Kidney (tissue), 14 donors: Measurements from ENCODE around the gene CHSY3. TPM values are rescaled to one million over a fixed set of nuclear protein-coding genes. Genes with fewer than 3 reads are reported as not detected.

Experiments used
- DNase-seq, 5 donors: peaks; one replicate each; pipeline ENCODE4 v3.0.0-alpha.2; 2013 to 2020
- FAIRE-seq: peaks from 2 replicates; lab custom pipeline; 2012; peaks lifted over from hg19 to GRCh38; lab: Jason Lieb, UNC
- H3K27ac ChIP-seq, 2 donors: one replicate each; pipeline ENCODE4 v1.7.0; 2013; ENCODE audit warnings: low read depth in 2 of 2, low read length in 2 of 2, inconsistent platforms in 1 of 2
- H3K27me3 ChIP-seq: one replicate; pipeline ENCODE4 v1.7.1; 2013; ENCODE audit warnings: low read length, inconsistent platforms; ENCODE audit not compliant: control insufficient read depth, insufficient read depth
- H3K36me3 ChIP-seq, 3 donors: one replicate each; pipeline versions ENCODE4 v1.7.0 to v1.7.1; 2013; ENCODE audit warnings: low read length in 3 of 3, control low read depth in 1 of 3, inconsistent platforms in 1 of 3; ENCODE audit not compliant: insufficient read depth in 3 of 3, control insufficient read depth in 2 of 3
- H3K4me1 ChIP-seq, 3 donors: one replicate each; pipeline versions ENCODE4 v1.7.0 to v1.7.1; 2013; ENCODE audit warnings: low read length in 3 of 3, inconsistent platforms in 1 of 3, low read depth in 1 of 3; ENCODE audit not compliant: control insufficient read depth in 2 of 3, insufficient read depth in 2 of 3
- H3K4me3 ChIP-seq, 3 donors: one replicate each; pipeline versions ENCODE4 v1.7.0 to v1.8.1; 2013; ENCODE audit warnings: low read length in 3 of 3, control low read depth in 1 of 3, inconsistent platforms in 1 of 3
- H3K9ac ChIP-seq, 3 donors: one replicate each; pipeline versions ENCODE4 v1.7.0 to v1.7.1; 2013; ENCODE audit warnings: low read length in 3 of 3, control low read depth in 1 of 3, inconsistent platforms in 1 of 3
- H3K9me3 ChIP-seq, 3 donors: one replicate each; pipeline versions ENCODE4 v1.7.0 to v1.7.1; 2013; ENCODE audit warnings: low read length in 3 of 3, control low read depth in 1 of 3, inconsistent platforms in 1 of 3; ENCODE audit not compliant: control insufficient read depth in 2 of 3, insufficient read depth in 1 of 3
- intact Hi-C: fragments of 100-400 bp; cut with DNase I; formaldehyde crosslinking; loops from one replicate; pipeline ENCODE4 v1.11.1; 2022
- polyA plus RNA-seq: library from polyadenylated mRNA; stranded (reverse); fragments of 350-450 nt; fragmentation: Illumina TruSeq; extraction: RNeasy Lipid Tissue Mini Kit (QIAGEN cat#74804); gene quantifications from one replicate; pipeline ENCODE4 v1.2.3, GENCODE V29; 2014; ENCODE audit warnings: low read depth, low replicate concordance; ENCODE audit not compliant: insufficient read depth
- total RNA-seq: library from RNA; stranded (reverse); fragmentation: NEBNext Ultra II Directional; extraction: Animal tissue kit (Norgen Biotek cat#: 25700); gene quantifications from one replicate; pipeline ENCODE4 v1.2.1, GENCODE V29; 2021
- TF ChIP-seq, protein P1 (sequence below): IDR thresholded peaks from 3 replicates; pipeline ENCODE4 v1.5.1; 2012; ENCODE audit warnings: mild to moderate bottlenecking, moderate library complexity, borderline replicate concordance; ENCODE audit not compliant: insufficient read depth; ENCODE audit errors: extremely low read depth
- donor health status: control.
- donor health status: control.
- donor health status: control.
- donor health status: control.
- donor health status: control.
- donor health status: DM: yes; HTN: yes; CAD: no.
- donor health status: Normal renal cell carcinoma (clear cell type).

CHSY3 gene
- total and polyA plus RNA-seq, 2 donors from 2014 or later: 0.13 to 3.0 TPM

DNA sequence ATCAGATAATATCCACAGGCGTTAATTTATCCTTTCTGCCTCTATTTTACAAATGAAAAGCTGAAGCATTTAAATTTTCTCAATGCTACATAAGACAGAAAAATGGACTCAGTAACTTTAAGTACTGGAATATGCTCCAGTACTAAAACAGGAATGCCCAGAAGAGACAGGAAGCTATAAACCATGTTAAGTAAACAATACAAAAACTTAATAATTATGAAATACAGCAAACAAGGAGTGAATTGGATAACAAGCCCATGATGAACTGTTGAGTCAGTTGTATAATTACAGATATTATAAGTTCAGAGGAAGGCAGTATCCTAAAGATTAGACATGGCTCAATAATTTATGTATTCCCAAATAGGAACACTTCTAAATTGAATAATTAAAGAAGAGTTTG, 148.5 kb downstream of the CHSY3 start:
- TF ChIP-seq, protein P1, sequence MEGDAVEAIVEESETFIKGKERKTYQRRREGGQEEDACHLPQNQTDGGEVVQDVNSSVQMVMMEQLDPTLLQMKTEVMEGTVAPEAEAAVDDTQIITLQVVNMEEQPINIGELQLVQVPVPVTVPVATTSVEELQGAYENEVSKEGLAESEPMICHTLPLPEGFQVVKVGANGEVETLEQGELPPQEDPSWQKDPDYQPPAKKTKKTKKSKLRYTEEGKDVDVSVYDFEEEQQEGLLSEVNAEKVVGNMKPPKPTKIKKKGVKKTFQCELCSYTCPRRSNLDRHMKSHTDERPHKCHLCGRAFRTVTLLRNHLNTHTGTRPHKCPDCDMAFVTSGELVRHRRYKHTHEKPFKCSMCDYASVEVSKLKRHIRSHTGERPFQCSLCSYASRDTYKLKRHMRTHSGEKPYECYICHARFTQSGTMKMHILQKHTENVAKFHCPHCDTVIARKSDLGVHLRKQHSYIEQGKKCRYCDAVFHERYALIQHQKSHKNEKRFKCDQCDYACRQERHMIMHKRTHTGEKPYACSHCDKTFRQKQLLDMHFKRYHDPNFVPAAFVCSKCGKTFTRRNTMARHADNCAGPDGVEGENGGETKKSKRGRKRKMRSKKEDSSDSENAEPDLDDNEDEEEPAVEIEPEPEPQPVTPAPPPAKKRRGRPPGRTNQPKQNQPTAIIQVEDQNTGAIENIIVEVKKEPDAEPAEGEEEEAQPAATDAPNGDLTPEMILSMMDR: no peak
- FAIRE-seq (no peak), DNase-seq (no peak)
- no peaks in the 10 kb centered on the region for H3K9me3 ChIP-seq
- H3K9ac ChIP-seq: no peak overlapping the region
- no peak overlapping the region for H3K27ac ChIP-seq
- H3K27me3 ChIP-seq: no peaks in the 10 kb centered on the region
- intact Hi-C loops: no loop called here
- H3K36me3 ChIP-seq: no peaks in the 10 kb centered on the region
- no peaks in the 10 kb centered on the region for H3K4me1 ChIP-seq
- no peak overlapping the region for H3K4me3 ChIP-seq

DNA sequence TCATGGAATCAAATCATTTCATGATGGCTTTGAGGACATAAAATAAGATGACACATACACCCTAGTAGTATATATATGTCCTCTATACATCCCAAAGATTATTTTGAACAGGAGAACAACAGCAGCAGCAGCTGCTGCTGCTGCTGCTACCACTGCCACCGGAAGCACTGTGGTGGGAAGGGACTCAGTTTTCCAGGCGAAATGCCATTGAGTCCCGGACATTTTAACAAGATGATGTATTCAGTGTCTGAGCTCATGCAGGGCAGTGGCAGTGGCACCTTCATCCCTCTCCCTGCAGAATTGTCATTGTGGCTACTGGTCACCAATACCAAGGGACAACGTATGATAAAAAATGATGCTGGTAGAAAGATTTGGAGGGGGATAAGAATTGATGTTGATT, 151.3 kb downstream of the CHSY3 start:
- Histone ChIP-seq H3K36me3 (no peaks in the 10 kb centered on the region), H3K9ac (no peak overlapping the region), H3K27me3 (no peaks in the 10 kb centered on the region), H3K4me3 (no peak overlapping the region), H3K27ac (no peak overlapping the region), H3K9me3 (no peaks in the 10 kb centered on the region), H3K4me1 (no peaks in the 10 kb centered on the region)
- no peak for FAIRE-seq
- DNase-seq: no peak
- intact Hi-C loops: no loop called here
- TF ChIP-seq, protein P1: no peak

DNA sequence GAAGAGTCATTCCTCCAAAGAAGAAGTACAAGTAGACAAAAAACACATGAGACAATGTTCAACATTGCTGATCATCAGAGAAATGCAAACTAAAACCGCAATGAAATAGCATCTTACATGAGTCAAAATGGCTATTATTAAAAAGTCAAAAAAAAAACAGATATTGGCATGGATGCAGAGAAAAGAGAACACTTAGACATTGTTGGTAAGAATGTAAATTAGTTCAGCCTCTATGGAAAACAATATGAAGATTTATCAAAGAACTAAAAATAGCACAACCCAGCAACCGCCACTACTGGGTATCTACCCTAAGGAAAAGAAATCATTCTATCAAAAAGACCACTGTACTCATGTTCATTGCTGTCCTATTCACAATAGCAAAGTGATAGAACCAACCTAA, 157.5 kb downstream of the CHSY3 start:
- Histone ChIP-seq H3K4me3 (no peak overlapping the region), H3K4me1 (no peaks in the 10 kb centered on the region), H3K9me3 (no peaks in the 10 kb centered on the region), H3K36me3 (no peaks in the 10 kb centered on the region), H3K9ac (no peak overlapping the region), H3K27ac (no peak overlapping the region), H3K27me3 (no peaks in the 10 kb centered on the region)
- TF ChIP-seq, protein P1: no peak
- FAIRE-seq: no peak
- no peak for DNase-seq
- intact Hi-C loops: no loop called here

DNA sequence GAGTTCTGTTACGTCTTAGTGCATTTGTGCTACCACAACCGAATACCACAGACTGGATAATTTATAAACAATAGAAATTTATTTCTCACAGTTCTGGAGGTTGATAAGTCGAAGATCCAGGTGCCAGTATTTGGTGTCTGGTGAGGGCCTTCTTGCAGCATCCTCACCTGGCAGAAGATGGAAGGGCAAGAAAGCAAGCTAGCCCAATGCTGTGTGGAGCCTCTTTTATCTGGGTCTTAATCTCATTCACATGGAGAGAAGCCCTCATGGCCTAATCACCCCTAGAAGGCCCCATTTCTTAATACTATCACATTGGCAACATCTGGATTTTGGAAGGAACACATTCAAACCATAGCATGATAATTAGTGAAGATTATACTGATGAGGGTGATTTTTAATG, 159.3 kb downstream of the CHSY3 start:
- Histone ChIP-seq H3K9ac (no peak overlapping the region), H3K4me1 (no peaks in the 10 kb centered on the region), H3K36me3 (no peaks in the 10 kb centered on the region), H3K27me3 (no peaks in the 10 kb centered on the region), H3K4me3 (no peak overlapping the region), H3K27ac (no peak overlapping the region), H3K9me3 (no peaks in the 10 kb centered on the region)
- FAIRE-seq (no peak), DNase-seq (no peak)
- intact Hi-C loops: no loop called here
- TF ChIP-seq, protein P1: no peak
